ENCODE results near the gene BTBD2. TPM values are rescaled to one million over a fixed set of nuclear protein-coding genes. Genes with fewer than 3 reads are reported as not detected.

BTBD2 gene
- total and polyA plus RNA-seq, 12 donors: 11.8 to 122 (median 78.1) TPM

DNA sequence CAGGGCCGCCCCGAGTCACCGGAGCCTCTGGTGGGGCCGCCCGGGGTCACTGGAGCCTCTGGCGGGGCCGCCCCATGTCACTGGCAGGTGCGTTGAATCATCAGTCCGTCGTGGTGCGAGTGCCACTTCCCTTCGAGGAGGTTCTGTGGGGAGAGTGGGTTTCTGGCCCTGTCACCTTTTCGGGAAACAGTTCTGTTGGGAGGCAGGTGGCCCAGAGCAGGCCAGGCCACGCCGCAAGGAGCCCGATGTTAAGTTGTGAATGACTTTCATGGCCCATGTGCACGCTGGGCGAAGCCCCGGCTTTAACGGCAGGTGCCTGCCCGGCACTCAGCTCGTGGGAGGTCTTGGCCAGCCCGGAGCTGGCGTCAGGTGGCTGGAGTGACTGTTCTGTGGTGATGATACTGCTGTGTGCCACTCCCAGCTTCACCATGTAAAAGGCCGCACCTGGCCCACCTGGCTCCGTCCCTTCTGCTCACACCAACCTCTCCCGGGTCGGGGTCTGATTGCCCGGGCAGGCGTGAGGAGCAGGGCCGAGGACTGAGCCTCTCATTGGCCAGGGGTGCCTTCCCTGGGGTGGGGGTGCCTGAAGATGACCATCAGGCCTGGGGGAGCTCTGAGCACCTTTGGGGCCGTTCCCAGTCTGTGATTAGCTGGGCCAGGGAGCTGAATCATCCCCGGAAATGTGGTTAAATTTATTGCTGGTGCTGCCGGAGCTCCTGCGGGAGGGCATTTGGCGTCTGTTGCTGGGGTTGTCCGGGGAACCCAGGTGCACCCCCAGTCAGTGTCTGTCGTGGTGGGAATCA is 45.3 kb downstream of the BTBD2 start:
- Histone ChIP-seq H3K27me3 (no peaks in the 10 kb centered on the region), H3K4me1 (replicated peaks in 1 of 2) (peaks cover 0 to 5% of the 10 kb centered on the region in 2 donors), H3K36me3 (replicated peaks in 1 of 2) (peaks cover 0 to 12% of the 10 kb centered on the region in 2 donors), H3K4me3 (no peak overlapping the region), H3K27ac (peak overlapping the region in 2 of 5 donors; percentile 29 to 34), H3K9me3 (replicated peaks in 1 of 3) (no peaks in the 10 kb centered on the region)
- WGBS, 4 donors: 61 to 91% (median 86%) methylated on average over 6 to 38 of the region's 38 CpGs
- peak in 1 of 7 donors; percentile 36 for DNase-seq
- TF ChIP-seq POLR2A (IDR thresholded peaks at IDR 0.05): no peak
- TF ChIP-seq, protein P1, sequence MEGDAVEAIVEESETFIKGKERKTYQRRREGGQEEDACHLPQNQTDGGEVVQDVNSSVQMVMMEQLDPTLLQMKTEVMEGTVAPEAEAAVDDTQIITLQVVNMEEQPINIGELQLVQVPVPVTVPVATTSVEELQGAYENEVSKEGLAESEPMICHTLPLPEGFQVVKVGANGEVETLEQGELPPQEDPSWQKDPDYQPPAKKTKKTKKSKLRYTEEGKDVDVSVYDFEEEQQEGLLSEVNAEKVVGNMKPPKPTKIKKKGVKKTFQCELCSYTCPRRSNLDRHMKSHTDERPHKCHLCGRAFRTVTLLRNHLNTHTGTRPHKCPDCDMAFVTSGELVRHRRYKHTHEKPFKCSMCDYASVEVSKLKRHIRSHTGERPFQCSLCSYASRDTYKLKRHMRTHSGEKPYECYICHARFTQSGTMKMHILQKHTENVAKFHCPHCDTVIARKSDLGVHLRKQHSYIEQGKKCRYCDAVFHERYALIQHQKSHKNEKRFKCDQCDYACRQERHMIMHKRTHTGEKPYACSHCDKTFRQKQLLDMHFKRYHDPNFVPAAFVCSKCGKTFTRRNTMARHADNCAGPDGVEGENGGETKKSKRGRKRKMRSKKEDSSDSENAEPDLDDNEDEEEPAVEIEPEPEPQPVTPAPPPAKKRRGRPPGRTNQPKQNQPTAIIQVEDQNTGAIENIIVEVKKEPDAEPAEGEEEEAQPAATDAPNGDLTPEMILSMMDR (IDR thresholded peaks at IDR 0.05): no peak
- intact Hi-C loops (cut with DNase I): no loop called here

DNA sequence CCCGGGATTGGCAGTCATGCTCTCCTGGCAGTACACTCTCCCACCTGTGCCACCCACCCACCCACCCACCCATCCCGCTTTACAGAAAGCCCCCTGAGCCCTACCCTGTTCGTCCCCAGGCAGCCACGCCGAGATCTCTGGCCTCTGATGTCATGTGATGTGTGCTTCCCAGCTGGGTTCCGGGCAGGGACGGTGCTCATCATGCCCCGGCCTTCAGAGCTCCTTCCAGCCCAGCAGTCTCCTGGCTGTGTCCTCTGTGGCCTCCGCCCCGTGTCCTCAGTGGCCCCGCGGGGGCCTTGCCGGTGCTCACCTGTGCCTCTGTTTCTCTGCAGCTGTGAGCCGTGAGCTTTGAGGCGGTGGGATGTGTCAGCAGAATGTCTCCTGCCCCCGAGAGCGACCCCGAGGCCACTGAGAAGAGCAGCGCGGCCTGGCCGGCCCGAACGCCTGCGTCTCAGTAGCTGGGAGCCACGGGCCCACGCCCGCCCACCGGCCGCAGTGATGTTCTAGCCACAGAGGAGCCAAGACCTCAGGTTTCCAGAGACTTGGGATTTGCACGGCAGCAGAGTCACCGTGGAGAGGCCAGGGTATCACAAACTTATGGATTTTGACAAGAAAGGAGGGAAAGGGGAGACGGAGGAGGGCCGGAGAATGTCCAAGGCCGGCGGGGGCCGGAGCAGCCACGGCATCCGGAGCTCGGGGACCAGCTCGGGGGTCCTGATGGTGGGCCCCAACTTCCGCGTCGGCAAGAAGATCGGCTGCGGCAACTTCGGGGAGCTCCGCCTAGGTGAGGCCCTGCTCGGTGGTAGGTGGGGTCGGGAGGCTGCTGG is 46.1 kb downstream of the BTBD2 start:
- Histone ChIP-seq H3K9me3 (replicated peaks in 1 of 3) (no peaks in the 10 kb centered on the region), H3K27ac (peak overlapping the region in 1 of 5 donors; percentile 34), H3K27me3 (no peaks in the 10 kb centered on the region), H3K4me1 (replicated peaks in 1 of 2) (peaks cover 0 to 5% of the 10 kb centered on the region in 2 donors), H3K36me3 (replicated peaks in 1 of 2) (peaks cover 0 to 9% of the 10 kb centered on the region in 2 donors), H3K4me3 (no peak overlapping the region)
- intact Hi-C loops (cut with DNase I): no loop called here
- peak in 2 of 7 donors; percentile 35 to 51 for DNase-seq
- WGBS, 4 donors: 87 to 94% (median 89%) methylated on average over 15 to 49 of the region's 49 CpGs
- TF ChIP-seq, protein P1 (IDR thresholded peaks at IDR 0.05): no peak
- TF ChIP-seq POLR2A (IDR thresholded peaks at IDR 0.05): no peak

DNA sequence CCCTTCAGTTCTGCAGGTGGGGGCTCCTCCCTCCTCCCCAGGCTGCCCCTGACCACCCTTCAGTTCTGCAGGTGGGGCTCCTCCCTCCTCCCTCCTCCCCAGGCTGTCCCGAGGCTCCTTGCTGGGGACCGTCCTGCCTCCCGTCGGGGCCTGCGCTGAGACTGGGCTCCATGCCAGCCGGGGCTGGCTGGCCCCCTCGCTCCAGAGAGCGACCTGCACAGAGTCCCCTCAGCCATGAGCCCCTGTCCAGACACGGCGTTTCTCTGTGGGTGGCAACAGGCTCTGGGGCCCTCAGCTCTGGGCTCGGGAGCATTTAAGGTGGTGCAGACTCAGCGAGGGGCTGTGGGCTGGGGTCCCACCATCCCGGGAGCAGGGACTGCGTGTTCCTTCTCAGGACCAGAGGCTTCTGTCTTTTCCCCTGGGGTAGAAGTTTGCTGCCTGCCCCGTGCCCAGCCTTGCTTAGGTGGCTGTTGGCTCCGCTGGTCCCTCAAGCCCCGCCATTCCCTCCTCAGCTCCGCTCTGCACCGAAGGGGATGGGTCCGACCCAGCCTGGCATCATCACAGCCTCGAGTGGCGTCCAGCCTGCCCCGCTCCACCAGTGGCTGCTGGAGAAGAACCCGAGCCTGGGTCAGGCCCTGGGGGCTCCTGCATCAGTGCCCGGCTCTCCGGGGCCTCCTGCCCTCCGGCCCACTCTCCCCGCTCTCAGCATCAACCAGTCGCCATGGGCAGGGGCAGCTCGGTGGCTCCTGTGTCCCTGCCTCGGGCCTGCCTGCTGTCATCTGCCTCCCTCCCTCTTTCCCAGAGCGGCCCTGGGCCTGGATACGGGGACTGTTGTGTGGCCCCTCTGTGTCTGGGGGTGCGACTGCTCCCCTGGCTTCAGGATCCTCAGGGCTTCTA is 47.0 kb downstream of the BTBD2 start:
- no peaks in the 10 kb centered on the region for H3K9me3 ChIP-seq (replicated peaks in 1 of 3)
- TF ChIP-seq, protein P1 (IDR thresholded peaks at IDR 0.05): no peak
- TF ChIP-seq POLR2A (IDR thresholded peaks at IDR 0.05): no peak
- DNase-seq: no peak
- H3K27me3 ChIP-seq: no peaks in the 10 kb centered on the region
- H3K36me3 ChIP-seq (replicated peaks in 1 of 2): peaks cover 0 to 9% of the 10 kb centered on the region in 2 donors
- 70 to 94% (median 76%) methylated on average over 10 to 34 of the region's 34 CpGs for WGBS, 4 donors
- H3K4me1 ChIP-seq (replicated peaks in 1 of 2): peaks cover 0 to 5% of the 10 kb centered on the region in 2 donors
- peak overlapping the region in 1 of 5 donors; percentile 34 for H3K27ac ChIP-seq
- no peak overlapping the region for H3K4me3 ChIP-seq
- intact Hi-C loops (cut with DNase I): no loop called here

Measured in adrenal gland (tissue), 12 donors.